Left forelimb (tissue), 1 donor: ENCODE results near the gene LSM10.

Experiments used
- DNase-seq: peaks from one replicate; pipeline ENCODE4 v3.0.0-alpha.2; 2018; ENCODE audit warnings: low spot score

LSM10 gene

GRCh38 chr1:36351227-36351977, 46.3 kb downstream of the LSM10 start:
- no peak for DNase-seq

DNA sequence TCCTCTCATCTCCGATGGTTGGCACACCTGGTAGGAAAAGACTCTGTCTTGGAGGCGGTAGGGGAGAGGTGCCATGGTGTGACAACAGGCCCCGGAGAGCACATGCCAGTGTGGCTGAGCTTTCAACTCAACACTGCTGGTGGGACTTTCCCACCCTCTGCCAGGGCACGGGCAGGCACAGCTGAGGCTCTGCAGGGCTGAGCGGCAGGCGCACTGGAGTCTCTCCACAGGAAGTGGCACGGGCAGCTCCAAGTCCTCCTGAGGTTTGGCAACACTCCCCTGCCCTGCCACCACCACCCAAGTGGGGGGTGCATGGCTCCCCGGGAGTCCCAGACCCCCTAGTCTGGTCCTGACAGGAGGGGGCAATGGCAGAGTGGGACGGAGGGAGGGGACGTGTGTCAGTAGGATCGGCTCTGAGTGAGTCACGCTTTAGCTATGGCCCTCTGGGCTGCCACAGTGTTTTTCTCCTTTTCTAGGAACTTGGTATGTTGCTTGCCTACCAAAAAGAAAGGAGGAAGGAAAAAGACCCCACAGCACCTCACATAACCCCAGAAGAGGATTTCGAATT, 47.0 kb downstream of the LSM10 start:
- DNase-seq: no peak

DNA sequence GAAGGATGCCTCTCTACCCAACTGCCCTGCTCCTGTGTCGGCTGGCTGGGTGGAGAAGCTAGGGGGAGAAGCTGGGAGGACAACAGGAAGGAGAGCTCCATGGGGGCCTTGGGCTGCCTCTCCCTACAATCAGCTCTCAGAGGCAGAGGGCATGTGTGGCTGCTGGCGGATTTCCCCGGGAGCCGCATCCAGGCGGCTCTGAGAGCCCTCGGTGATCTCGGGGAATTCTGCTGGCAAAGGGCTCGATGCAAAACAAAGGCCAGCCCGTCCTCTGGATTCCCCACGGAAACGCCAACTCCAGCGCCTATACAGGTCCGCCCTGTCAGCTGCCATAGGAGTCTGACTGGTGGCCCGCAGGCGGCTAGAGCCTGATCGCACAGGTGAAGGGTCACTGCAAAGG, 47.9 kb downstream of the LSM10 start:
- DNase-seq: no peak

DNA sequence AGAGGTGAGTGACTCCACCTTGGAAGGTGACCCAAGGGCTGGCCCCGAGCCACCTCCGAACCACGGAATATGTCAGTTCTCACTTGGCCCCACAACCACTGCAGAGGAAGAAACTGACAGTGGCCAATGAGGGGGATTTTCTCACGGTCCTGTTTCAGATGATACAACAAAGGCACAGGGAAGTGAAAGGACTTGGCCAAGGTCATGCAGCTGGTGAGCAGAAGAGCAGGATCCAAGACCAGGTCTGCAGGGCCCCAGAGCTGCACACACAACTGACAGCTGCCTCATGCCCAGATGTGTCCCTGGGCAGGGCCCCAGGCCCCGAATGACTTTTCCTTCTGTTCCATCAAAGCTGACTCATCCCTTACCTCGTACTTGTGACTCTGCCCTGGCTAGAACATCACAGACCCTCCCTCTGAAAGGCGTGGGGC, 48.5 kb downstream of the LSM10 start:
- DNase-seq: no peak

DNA sequence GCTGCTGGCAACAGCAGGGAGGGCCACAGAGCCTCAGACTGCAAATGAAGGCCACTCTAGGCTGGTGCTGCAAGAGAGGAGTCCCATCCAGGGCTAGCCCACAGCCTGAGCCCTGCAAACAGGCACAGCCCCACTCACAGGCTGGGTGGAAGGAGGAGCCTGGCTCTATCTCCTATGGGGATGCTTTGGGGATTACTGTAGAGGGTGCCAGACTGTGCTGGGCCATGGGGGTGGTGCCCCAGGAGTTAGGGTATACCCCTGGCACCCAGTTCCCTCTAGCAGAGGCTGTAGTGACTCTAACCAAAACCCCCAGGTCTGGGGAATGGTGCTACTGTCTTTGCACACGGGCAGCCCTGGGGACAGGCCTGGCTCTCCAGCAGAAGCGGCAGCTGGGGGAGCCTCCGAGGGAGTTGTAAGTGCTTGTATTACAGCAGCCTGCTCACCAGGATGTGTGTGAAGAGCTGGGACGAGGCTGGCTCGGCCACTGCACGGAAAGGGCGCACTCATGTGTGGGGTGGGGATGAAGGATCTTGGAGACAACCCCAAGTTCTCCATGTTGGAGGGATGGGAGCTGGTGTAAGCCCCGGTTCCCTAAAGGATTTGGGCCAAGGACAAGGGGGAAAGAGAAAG, 50.9 kb downstream of the LSM10 start:
- no peak for DNase-seq

DNA sequence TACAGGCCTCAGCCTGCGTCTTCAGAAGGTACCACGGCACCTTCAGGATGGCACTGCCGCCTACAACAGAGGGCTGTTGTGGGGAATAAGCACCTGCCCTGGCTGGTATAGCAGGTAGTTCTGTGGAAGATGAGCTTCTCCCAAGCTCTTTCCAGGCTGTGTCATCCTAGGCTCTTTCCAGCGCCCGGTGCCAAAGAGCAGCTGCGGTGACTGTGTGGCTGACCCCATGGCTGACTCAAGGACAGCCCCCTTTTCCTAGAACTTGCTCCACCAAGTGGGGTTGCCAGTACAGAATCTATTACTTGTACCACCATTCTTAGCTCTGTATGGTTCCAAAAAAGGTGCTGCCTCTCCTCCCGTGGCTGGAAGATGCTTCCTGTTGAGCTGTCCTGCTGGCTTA, 52.4 kb downstream of the LSM10 start:
- no peak for DNase-seq

DNA sequence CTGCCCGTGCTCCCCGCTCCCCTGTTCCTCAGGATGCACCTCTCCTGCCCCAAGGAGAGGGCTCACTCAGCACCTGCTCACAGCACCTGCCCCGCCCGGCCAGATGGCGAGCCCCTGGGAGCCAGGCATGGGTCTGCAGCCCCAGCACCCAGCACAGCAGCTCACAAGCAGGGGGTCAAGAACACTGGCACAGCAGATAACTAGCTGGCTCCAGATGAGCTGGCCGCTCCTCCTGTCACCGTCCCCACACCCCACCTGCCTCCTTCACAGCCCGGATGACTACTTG, 53.4 kb downstream of the LSM10 start:
- no peak for DNase-seq

- no peak for DNase-seq
These were observed 53.9 kb downstream of the LSM10 start for GRCh38 chr1:36343651-36344394.
